Kidney tubule cell (primary cell): ENCODE results near the gene SLC15A3.

Source experiments
- DNase-seq: peaks from one replicate; pipeline ENCODE4 v3.0.0-alpha.2; 2018; ENCODE audit warnings: low spot score

Gene SLC15A3

DNA sequence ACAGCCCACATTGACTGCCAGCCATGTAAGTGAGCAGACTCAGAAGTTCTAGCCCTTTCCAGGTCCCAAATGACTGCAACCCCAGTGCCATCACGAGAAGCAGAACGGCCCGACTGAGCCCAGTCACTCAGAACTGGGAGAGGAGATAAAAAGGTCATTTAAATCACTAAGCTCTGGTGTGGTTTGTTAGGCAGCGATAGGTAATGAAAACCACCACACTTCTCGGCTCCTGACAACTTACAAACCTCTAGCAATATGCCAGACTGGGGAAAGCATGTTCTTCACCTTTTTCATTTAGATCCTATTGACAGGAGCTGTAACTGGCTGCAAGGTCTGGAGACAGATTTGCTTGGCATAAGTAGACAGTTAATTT, 6.7 kb downstream of the SLC15A3 start:
- no peak for DNase-seq

DNA sequence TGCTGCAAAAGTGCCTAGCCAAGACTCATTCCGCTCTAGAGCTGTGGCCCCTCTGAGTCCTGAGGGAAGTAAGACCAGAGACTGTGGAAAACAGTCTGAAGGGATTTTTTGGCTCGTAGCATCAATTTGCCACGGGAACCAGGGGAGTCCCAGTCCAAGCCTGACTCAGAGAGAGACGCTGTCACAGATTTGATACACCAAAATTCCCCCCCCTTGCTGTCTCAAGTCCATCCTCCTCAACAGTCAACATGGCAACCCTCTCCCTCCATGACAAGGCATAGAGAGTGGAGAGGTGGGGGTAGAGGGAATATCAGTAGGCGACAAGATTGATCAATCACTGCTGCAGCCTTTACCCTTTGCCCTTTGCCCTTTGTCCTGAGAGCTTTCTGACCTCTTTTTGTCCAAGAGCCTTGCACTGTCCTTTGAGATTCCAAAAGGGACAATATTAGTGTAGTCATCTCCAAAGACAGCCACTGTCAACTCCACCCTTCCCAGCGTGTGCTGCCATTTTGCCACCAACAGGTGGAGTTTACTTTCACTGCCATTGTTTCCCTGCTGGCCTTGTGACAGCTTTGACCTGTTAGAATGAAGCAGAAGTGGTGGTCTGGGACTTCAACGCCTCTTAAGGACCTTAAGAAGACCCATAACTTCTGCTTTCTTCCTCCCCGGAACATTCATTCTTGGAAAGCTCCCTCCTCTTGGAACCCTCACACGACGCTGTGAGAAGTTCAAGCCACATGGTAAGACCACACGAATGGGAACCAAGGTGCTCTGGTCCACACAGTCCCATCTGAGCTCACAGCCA, 7.3 kb downstream of the SLC15A3 start:
- no peak for DNase-seq

GRCh38 chr11:60942970-60943565, 8.9 kb downstream of the SLC15A3 start:
- peak; percentile 73 for DNase-seq

DNA sequence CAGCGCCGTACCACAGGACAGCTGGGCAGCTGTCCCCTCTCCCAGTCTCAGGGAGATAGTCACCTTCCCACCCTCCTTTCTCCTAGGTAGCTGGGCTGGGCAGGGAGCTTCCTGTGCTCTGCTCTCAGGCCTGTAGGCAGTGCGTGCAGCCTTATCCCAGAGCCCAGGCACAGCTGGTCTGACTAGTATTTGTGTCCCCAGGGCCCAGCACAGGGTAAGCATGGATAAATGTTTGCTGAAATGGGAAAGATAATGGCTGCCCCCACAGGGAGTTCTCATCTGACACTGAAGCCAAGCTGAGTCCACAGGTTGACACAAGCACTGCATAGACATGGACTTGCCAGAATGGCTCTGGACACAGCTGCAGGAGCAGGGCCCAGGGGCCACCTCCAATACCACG, 9.8 kb downstream of the SLC15A3 start:
- no peak for DNase-seq

DNA sequence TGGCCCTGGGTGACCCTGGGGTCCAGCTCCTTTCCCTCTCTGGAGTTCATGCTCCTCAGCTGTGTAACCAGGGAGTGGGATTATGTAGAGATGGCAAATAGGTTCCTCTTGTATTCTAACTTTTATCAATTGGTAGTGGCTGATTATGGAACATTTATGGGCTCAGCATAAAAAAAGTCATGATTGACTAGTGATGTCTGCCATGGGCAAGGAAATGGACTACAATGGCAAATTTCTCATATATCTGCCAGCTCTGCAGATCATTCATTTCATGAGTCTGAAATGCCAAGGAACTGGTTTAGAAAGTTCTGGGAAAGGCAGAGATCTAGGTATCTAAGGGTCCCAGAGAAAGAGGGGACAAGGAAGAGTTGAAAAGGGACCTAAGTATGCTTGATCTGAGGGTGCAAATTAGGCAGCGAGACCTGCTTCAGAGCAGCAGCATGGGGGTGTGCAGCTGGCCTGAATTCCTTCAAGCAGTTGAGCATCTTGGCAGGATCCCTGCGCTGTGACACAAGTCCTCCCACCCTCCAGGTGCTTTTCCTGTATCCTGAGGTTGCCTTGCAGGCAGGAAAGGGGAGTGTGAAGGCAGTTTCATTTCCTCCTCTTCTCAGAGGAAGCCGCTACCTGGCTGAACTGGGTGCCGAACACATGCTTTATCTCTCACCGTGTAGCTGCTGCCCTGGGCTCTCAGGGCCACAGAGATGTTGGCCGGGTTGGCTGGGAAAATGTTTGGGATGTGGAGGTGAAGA, 10.4 kb downstream of the SLC15A3 start:
- DNase-seq = no peak

GRCh38 chr11:60939855-60940254, 12.1 kb downstream of the SLC15A3 start:
- no peak for DNase-seq

DNA sequence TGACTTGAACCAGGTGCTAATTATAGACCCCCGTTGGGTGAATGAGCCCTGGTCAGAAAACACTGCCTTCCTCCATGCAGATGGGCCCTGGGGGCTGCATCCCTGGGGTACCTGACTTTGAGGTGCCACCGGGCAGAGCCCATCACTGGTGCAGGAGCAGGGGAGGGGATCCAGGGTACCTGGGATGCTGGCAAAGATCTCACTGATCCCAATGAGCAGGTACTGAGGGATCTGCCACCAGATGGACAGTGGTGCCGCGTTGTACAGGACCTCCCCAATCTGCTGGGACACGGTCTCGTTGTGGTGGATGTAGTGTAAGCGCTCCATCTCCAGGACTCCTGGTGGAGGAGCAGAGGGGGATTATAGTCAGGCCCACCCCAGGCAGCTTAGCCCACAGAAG, 12.7 kb downstream of the SLC15A3 start:
- DNase-seq = no peak

DNA sequence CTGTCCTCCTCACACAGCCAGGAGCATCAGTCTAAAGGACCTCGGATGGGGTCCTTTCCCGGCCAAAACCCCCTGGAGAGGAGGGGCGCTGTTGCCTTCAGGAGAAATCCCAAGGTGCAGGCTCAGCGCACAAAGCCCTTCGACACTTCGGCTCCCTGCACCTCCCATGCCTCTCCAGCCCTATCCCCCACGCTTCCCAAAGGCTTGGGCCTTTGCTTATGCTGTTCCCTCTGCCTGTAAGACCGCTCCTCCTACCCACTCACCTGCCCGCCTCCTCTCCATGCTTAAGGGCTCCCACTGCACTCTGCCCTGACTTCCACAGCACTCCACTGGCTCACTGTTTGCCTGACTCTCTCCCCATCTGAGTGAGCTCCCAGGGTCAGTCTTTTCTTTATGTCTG, 13.5 kb downstream of the SLC15A3 start:
- no peak for DNase-seq

GRCh38 chr11:60937811-60938210, 14.2 kb downstream of the SLC15A3 start:
- no peak for DNase-seq

- no peak for DNase-seq
Measured at GRCh38 chr11:60937144-60937527, 14.8 kb downstream of the SLC15A3 start.

GRCh38 chr11:60936467-60937143, 15.4 kb downstream of the SLC15A3 start:
- no peak for DNase-seq

- DNase-seq = no peak
Measured at GRCh38 chr11:60935676-60936442, 16.1 kb downstream of the SLC15A3 start.

DNA sequence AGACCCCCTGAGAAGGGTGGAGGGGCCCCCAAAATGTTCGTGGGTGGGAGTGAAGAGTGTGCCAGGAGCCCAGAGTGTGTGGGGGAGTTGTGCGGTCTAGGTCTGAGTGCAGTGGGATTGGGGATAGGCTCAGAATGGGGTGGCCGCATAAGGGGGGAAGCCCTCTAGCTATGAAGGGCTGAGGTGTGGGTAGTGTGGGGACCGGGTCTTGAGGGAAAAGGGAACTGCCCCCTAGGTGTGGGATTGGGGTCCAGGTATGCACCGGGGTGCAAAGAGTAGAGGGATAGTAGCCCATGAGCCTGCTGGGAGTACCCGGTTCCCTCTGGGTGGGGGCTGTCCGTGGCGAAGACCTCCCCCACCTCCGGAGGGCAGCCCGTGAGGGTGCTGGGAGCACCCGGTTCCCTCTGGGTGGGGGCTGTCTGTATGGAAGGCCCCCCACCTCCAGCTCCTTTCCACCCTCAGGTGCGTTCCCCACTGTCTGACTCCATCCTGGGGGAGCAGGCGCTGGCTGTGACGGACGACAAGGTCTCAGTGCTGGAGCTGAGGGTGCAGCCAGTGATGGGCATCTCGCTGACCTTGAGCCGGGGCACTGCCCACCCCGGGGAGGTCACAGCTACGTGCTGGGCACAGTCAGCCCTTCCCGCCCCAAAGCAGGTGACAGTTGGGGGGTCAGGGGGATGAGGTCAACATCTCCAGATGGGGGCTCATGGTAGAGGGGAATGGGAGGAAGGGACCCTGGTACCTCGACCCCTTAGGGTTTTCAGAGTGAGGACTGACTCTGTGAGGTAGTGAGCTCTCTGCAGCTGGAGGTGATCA, 17.0 kb downstream of the SLC15A3 start:
- DNase-seq = no peak

- no peak for DNase-seq
Measured at GRCh38 chr11:60934124-60934789, 17.7 kb downstream of the SLC15A3 start.

DNA sequence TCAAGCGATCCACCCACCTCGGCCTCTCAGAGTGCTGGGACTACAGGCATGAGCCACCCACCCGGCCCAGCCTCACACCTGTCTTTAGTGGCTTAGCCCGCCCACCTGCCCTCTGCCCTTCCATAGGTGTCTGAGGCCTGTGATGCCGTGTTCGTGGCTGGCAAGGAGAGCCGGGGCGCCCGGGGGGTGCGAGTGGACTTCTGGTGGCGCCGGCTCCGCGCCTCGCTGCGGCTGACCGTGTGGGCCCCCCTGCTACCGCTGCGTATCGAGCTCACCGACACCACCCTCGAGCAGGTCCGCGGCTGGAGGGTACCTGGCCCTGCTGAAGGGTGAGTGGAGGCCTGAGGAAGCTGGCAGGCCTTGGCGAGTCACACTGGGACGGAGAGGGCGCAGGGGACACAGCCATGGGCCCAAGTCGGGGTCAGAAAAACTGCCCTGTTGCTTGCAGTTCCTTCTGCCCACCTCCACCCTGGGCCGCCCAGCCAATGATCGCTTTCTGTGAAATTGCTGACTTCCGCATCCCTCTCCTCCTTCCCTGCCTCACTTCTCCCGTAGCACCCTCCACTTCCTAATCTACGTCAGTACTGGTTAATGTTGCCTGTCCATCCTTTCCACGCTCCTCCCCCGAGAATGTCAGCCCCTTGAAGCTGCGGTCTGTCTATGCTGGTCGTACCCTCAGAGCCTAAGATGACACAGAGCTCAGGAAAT, 18.4 kb downstream of the SLC15A3 start:
- DNase-seq = no peak

GRCh38 chr11:60932605-60933356, 19.2 kb downstream of the SLC15A3 start:
- DNase-seq = no peak

GRCh38 chr11:60931917-60932316, 20.1 kb downstream of the SLC15A3 start:
- DNase-seq = no peak

DNA sequence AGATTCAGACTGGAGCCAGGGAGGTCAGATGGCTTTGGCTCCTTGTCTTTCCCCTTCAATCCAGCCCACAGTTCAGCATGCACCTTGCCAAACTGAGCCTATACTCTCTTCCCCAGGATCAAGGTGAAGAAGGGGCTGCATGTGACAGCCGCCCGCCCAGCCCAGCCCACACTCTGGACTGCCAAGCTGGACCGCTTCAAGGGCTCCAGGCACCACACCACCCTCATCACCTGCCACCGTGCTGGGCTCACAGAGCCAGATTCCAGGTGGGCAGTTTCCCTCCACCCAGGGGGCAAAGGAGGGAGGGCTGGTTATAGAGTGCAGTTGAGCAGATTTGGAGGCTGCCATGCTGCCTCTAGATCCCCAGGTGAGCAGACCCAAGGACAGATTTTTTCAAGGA, 21.6 kb downstream of the SLC15A3 start:
- no peak for DNase-seq

DNA sequence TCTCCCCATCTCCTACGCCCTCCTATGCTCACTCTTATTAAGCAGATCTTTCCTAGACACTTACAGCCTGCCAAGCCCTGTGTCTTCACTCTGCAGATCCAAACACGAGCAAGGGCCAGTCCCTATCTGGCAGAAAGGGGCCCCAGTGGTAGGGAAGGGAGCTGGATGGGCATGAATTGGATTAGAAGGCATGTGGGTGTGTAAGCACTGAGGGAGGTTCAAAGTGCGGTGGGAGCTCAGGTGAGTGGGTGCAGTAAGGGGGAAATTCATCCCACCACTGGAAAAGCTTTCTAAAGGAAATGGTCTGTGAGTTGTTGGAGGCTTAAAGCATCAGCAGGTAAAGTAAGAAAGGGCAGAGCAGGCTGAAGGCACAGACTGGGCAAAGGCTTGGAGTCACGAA, 22.2 kb downstream of the SLC15A3 start:
- DNase-seq = no peak
